Right forelimb (tissue), 1 donor: ENCODE results near the gene LHX4.

ENCODE experiments used
- DNase-seq: peaks from one replicate; pipeline ENCODE4 v3.0.0-alpha.2; 2018

The LHX4 gene

DNA sequence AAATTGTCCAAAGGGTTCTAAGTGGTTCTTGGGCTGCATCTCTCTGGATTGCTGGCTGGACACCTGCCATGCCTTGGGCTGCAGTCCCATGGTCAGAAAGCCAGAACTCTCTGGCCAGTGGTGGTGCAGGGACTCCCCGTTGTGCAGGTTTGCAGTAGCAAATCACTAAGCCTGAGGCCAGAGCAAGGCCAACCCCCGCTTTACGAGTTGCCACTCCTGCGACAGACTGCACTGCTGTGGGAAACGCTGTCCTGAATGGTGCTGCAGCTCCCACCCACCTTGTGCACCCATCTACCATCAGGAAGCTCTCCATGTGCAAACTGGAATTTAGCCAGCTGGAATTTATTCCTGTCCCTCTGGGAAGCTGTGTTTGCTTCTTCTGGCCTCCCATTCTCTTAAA lies 45.7 kb downstream of the LHX4 start:
- DNase-seq, result no peak

DNA sequence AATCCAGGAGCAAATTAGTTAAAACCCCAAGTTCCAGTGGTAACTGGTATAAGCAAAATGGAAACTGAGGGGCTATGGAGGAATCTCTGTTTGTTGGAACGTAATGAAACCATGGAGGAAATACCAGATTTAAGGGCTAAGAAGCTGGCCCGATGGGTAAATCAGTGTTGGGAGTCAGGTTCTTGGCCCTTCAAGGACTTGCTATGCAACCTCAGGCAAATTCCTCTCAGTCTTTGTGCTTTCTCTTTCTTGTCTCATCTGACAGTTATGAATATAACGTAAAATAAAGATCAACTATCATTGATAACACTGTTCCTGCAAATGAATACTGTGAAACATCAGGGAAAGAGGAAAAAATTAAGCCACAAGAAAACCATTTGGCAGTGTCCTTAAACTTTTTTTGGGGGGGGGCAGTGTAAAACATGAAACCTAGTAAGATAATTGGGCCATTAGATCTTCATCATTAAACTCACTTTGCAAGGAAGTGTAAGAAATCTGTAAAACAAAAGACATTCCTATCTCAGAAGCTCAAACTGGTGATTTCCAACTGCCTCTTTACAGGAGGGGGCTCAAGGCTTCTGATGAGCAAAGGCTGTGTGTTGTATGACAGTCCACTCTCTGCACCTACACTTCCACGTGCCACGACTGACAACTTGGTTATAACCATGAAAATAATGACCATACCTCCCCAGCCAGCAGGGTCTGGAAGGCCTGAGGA lies 47.6 kb downstream of the LHX4 start:
- no peak for DNase-seq

DNA sequence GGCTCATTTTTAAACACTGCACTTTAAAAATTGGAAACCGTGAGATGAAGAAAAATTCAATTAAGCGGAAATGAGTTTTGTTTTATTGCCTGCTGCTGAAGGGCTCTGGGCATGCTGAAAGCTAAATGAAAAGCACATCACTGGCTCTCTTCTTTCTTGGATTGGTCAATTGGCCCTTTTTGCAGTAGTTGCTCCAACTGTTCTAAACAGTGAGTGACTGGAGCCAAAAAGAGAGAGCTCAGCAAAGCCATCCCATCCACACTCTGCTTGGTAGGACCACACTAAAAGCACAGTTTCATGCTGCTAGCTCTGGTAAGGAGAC lies 48.1 kb downstream of the LHX4 start:
- no peak for DNase-seq

DNA sequence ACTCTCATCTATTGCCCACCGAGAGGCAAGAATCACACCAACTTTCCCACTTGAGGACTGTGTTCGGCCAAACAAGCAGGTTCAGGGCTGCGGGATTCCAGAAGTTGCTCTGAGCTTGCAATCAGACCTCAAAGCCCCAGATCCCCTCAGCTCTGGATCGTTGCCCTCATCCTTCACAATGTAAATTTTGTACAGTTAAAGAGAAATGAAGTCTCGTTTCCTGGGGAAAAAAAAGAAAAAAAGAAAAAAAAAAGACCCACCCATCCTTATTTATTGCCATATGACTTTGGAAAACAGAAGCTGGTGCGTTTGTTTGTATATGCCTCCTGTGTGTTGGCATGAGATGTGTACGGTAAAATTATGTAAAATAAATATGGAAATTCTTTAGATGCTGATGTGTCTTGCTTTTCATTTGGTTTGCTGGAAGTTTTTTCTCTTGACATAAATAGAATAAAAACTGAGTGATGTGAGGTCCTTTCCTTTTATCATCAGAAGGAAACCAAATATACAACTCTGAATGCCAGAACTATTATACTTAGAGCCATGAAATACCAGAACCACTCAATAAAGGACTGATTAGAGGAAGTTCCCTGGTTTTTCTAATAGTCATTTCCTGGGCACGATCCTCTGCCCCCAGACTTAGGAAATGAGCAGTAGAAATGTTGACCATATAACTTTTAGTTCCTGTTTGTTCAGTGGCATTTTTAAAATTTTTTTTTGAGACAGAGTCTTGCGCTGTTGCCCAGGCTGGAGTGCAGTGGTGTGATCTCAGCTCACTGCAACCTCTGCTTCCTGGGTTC lies 48.7 kb downstream of the LHX4 start:
- DNase-seq, result no peak

DNA sequence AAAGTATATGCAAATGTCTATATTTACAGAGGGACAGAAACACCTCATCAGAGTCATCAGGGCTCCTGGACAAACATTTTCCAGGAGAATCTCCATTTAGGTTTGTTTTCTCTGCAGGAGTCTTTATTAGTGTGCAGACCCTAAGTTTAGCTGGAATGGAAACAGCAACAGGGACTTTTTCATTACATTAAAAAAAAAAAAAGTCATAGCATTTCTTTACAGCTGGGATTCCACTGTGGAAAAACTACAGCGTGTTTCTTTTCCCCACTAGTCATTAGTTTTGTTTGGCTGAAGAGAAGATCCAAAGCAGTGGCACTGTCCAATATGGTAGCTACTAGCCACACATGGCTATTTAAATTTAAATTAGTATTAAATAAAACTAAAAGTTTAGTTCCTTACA lies 49.6 kb downstream of the LHX4 start:
- no peak for DNase-seq

DNA sequence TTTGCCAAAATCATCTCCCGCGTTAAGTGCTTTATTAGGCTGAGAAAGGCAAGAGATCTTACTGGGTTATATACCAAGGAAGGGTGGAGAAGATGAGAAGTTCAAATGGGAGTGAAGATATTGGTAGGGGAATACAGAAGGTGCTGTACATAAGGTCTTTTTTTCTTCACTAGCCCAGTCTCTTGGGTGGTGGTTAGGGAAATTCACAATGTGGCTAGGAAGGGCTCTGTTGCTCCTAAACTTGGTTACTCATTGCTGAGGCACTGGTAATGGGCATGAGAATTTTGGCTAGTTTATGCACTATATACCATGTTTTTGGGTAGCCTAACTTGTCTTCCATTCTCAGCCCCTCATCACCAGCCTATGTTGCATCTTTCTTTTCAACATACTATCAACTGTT lies 50.6 kb downstream of the LHX4 start:
- DNase-seq, result no peak

DNA sequence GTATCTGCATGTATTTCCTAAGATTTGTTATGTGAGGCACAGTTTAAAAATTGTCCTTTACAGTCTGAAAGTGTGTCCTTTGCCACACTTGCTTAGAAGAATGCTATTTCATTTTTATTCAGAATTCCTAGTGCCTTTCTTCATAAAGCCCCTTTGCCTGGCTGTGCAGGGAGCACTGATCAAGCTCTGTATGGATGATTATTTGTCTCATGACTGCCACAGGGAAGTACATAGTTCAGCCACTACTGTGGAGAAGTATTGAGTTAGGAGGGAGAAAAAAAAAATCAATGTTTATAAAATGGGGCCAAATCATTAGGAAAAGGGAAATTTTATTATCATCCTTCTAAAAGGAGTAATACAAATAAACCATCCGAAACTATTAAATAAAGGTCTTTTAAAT lies 51.4 kb downstream of the LHX4 start:
- no peak for DNase-seq

DNA sequence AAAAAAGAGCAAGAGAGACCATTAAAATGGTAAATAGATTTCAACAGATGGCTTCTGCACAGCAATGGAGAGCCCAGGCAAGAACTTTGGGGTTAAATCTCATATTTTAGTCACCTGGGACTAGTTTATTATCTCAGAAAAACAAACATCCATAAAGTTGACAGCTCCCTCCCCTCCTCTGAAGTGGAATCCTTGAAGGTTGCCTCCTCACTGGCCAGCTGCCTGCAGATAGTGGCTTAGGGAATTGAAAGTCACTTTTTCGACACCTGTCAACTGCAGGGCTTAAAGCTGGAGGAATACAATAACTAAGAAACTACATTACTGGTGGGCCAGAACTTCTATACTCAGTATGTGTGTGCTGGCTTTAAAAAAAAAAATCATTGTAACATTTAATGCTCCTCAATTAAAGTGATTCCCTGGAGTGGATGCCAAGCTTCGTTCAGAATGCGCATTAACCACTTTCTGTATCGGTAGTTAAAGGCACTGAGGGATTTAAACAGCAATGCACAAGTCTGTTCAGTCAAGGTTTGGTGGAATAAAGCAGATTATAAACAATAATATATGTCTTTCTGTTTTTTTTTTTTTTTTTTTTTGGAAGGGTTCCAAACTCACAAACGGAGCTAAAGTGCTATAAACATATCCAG lies 52.5 kb downstream of the LHX4 start:
- DNase-seq, result no peak

DNA sequence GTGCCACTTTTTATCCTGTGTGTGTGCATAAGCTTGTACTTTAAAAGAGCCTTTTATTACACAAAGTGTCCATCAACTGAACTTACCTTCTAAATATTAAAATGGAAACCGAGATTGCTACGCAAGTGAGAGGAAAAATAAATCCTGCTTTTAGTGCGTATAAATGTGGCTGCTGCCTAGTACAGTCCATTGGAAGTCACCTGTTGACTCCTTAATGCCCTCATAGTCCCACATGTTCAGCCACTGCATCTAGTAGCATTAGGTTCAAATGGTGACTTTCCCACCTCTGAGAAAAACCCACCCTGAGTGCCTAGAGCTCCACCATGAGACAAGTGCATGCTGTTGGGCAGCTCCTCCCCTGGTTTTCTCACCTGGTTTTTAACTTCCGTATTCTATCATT lies 53.0 kb downstream of the LHX4 start:
- no peak for DNase-seq

DNA sequence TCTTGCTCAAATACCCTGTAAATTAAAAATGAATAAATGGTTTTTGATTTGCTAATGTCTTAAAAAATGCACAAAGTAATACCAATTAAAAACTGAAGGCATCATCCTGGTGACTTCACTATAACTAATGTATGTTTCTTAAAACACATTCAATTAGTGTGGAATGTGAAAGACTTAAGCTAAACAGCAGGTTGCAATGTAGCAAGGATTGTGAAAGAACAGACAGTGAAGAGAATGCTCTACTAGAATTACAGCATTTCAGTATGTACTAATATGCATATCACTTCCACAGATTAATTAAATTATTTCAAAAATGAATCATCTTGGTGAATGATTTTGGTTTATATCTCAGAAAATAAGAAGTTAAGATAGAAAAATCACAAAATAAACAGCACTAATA lies 56.4 kb downstream of the LHX4 start:
- DNase-seq, result no peak

DNA sequence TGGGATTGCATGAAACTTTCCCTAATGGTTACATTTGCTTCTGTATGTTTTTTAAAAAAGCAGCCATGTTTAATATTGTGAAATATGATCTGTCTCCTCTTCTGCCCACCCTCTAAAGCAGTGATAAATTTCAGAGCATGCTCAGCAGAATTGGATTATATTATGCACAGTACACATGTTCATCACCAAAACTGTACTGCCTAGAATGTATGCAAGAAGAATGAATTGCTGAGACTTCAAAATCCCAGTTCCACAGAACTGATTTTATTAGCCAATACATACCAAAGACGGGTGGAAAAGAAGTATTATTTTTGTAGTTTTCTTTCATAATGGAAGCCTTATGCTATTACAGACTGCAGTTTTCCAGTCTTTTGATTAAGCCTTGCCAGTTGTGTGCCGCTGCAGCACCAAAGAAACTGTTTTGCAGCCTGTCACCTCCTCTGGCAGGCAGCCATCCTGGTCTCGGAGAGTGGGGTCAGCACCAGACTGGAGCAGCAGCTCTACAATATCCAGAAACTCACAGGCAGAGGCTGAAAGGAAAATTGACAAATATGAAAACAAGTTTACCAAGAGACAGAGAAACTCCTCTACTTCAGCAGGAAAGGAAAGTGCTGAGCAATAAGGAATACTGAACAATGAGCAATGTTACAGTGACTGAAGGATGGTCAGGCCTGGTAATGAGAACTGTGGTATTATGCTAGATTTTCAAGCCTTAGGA lies 58.1 kb downstream of the LHX4 start:
- no peak for DNase-seq

DNA sequence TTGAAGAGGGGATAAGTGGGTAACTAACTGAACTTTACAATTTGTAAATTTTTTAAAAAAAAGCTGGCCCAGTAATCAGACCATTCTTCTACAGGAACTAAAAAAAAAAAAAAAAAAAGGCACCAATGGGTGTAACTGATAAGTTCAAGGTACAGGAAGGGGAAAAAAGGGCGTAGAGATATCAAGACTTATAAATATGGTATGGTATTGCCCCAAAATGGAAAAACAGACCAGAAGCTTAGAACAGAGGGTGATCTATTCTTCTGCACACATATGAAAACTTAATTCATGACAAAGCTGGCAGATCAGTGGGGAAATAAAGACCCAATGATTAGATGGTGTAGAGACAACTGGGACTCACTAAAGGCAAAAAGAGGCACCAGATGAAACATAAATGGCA lies 58.9 kb downstream of the LHX4 start:
- no peak for DNase-seq

DNA sequence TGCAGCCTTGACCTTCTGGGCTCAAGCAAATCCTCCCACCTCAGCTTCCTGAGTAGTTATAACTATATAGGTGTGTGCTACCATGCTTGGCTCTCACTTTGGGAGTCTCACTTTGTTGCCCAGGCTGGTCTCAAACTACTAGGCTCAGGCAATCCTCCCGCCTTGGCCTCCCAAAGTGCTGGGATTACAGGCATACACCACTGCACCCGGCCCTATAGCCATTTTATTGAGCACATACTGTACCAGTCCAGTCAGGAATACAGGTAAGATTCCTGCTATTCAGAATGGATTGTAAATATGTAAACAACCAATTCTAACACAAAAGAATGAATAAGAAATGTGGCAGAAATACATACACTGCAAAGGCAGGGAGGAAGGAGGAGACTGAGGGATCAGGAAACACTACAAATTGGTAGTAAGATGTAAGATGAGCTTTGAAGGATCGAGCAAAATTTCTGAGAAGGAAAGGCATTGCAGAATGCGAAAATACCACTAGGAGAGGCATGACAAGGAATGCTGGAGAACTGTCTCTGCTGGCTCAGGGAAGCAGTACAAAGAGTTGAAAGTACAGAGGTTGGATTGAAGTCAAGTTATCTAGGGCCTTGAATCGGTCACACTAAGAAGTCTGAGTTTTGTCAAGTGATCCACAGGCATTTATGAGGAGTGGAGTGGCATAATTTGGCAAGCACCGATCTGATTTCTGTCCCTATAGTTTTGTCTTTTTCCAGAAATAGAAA lies 60.4 kb downstream of the LHX4 start:
- DNase-seq, result no peak

DNA sequence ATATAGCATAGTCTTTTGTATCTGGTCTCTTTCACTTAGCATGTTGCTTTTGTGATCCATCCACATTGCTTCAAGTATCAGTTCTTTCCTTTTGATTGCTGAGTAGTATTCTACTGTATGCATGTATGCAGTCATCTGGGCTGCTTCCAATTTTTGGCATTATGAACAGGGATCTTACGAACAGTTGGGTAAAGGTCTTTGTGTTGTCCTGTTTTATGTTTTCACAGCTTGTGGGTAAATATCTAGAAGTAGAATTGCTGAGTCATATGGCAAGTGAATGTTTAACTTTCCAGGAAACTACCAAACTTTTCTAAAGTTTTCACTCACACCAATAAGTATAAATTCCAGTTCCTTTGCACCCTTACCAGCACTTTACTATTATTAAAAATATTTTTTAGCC lies 60.9 kb downstream of the LHX4 start:
- DNase-seq, result no peak

DNA sequence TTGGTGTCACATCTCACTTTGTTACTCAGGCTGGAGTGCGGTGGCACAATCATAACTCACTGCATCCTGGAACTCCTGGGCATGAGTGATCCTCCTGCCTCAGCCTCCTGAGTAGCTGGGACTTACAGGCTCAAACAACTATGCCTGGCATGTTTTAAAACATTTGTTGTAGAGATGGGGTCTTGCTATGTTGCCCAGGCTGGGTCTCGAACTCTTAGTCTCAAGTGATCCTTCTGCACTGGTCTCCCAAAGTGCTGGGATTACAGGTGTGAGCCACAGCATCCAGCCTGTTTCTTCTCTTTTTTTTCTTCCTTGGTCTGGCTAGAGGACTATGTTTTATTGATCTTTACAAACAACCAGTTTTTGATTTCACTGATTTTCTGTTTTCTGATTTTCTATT lies 64.6 kb downstream of the LHX4 start:
- no peak for DNase-seq

DNA sequence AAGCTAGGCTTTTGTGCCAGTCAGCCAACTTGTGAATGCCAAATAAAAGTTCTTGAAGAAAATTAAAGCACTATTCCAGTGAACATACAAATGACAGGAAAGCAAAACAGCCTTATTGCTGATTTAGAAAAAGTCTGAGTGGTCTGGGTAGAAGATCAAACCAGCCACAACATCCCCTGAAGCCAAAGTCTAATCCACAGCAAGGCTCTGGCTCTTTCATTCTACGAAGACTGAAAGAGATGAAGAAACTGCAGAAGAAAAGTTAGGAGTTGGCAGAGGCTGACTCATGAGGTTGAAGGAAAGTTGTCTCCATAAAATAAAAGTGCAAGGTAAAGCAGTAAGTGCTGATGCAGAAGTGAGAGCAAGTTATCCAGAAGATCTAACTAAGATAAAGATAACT lies 65.9 kb downstream of the LHX4 start:
- DNase-seq, result no peak

DNA sequence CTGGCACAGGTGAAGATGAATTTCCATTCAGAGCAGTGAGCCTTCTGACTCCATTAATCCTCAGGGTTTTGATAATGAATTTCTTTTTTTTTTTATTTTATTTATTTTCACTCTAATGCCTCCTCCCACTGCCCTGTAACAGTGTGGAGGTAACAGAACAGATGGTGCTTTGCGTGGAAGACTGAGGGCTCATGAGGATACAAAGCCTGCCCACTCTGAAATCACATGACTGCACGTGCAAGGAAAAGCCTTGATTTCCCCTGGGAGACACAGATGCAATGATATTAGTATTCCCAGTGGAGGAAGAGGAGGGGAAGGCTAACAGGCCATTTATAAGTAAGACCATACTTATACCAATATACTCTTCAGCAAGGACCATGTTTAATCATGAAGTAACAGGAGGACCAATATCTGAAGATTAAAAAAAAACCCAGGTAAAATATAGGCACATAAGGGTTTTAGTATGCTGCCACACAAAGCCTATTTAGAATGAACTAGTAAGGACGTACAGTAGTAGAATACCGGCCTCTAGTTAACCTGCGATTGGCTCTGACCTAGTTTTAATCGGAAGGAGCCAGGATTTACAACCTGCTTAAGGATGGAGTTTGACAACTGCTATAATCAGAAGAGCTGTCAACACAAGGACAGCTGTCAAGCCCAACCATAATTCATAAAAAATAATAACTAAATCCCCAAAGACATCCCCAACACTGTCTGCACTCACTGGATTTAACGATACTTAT lies 69.6 kb downstream of the LHX4 start:
- no peak for DNase-seq

DNA sequence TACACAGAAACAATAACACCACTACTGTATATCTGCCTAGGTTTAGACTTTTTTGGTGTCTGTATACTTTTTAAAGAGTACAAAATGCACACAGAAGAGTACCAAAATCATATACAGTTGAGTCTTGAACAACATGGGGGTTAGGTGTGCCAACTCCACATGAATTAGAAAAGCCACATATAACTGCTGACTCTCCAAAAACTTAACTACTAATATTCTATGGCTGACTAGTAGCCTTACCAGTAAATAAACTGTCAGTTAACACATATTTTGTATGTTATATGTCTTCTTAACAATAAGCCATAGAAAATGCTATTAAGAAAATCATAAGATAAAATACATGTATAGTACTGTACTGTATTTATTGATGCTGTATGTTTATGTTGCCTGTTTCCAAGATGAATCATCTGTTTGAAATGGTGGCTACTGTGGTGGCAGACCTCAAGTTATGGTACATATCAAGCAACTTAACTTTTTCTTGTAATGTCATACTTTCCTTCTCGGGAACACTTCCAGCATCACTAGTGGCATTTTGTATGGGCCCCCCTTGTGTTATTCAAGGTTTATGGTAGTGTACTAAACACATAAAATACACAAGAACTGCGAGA lies 71.2 kb downstream of the LHX4 start:
- DNase-seq, result no peak

DNA sequence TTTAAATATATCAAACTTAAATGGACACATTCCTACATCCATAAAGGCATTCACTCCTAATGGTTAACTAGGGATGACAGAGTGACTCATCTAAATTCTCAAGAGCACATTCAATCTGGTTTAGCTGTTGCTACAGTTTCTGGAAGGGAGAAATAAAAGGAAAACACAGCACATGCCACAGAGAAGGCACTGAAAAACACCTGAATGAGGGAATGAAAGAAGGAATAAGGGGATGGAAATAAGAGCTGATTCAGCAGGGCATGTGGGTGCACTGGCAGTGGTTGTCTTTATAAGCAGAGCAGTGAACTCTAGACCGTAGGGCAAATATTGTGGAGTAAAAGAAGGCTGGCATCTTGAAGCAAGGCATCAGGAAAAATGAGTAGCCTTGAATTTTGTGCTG lies 79.3 kb downstream of the LHX4 start:
- DNase-seq, result no peak

DNA sequence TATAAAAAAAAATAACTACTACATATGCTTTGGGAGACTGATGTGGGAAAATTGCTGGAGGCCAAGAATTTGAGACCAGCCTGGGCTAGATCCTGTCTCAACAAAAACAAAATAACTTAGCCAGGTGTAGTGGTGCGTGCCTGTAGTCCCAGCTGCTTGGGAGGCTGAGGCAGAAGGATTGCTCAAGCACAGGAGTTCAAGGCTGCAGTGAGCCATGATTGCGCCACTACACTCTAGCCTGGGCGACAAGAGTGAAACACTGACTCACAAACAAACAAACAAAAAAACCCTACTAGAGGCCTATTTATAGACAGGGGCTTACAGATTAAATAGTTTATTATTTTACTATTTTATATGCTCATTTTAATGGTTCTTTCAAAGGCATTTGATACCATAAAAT lies 80.0 kb downstream of the LHX4 start:
- DNase-seq, result no peak

DNA sequence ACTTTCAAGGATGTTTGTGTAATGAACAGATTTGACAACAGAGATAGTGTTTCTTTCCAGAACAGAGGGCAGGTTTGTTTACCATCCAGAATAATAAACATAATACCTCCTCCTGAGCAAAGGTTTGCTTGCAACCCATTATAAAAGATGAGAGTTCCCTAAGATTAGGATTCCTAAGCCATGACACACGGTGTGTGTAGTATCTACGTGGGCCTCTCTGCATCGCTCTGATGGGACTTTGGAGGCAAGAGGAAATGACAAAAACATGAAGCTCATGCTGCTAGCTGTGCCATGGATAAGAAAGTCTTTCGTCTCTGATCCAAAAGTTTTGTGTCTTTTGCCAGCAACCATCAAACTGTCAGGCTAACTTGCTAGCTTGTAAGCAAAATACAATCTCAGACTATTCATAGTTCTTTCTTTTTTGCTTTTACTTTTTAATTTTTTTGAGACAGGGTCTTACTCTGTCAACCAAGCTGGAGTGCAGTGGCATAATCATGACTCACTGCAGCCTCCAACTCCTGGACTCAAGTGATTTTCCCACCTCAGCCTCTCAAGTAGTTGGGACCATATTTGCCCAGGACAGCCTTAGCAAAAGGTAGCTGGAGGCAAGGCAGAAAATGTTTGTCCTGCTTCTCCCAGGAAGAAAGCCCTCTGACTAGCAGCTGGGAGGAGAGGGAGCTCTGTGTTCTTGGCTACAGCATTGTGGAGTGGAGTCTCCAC lies 81.1 kb downstream of the LHX4 start:
- DNase-seq, result no peak
